NCI-H2171 (cell line): Measurements from ENCODE around the gene FXYD3.
"Not testable (repeated sequence)": the region's sequence is repeated elsewhere in the genome, so short reads cannot be mapped to it uniquely, and the experiment has no call there.

Experiments
- DNase-seq: peaks from one replicate; lab custom pipeline; 2025; lab: John Stamatoyannopoulos, UW

Gene FXYD3

DNA sequence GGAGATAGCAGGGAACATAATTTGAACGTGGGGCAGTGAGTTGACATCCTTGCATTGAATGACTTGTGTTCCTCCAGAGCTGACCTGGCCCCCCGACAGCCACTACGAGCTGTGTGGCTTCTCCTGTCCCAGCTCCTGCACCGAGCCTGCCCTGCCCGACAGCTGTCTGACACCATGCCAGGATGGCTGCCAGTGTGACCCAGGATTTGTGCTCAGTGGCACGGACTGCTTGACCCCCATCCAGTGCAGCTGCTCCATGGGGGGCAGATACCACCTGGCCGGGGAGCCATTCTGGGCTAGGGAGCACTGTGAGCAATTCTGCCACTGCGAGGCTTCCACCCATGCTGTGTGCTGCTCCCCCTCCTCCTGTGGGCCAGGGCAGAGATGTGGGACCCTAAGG lies 29.2 kb upstream of the FXYD3 start:
- no peak for DNase-seq

GRCh38 chr19:35087393-35087792 lies 28.2 kb upstream of the FXYD3 start:
- DNase-seq, result no peak

DNA sequence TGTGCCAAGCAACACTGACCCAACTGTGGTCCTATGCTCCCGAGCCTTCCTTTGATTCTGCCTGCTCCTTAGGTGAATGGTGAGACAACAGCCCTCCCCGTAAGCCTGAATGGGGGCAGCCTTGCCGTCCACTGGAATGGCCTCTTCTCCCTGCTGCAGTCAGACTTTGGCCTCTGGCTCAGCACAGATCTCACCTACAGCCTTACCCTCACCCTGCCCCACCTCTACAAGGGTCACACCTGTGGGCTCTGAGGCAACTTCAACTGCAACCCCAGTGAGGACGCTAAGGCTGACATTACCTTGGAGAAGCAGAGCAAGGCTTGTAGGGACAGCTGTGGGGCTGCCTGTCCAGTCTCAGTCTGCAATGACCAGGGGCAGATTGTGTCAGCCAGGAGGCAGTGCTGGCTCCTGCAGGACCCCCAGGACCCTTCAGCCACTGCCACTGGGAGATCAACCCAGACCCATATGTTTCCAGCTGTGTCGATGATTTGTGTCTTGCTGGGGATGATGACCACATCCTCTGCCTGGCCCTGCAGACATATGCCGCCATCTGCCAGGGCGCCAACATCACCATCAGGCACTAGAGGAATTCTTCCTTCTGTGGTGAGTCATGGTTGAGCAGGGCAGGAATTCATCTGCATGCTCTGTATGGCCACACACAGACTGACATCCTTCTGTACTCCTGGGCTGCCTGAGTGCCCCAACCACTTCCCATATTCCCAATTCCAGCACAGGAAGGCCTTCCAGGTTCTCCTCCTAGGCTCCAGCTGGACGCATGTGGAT lies 27.3 kb upstream of the FXYD3 start:
- no peak for DNase-seq

DNA sequence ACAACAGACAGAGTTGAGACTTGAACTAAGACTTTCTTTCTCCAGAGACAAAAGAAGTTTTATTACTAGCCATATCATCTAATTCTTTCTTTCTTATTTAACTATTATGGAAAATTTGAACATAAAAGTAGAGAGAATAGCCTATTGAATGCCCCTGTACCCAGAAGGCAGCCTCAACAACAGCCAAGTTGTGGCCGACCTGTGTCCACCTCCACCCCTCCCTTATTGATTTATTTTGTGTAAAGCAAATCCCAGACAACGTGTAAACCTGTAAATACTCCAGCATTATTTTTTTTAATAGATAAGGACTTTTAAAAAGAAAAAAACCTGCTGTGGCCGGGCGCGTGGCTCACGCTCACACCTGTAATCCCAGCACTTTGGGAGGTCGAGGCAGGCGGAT lies 26.1 kb upstream of the FXYD3 start:
- no peak for DNase-seq

GRCh38 chr19:35090160-35090505 lies 25.5 kb upstream of the FXYD3 start:
- DNase-seq, result no peak

GRCh38 chr19:35090506-35091214 lies 25.0 kb upstream of the FXYD3 start:
- DNase-seq, result peak; percentile 65

- no peak for DNase-seq
These were observed 22.2 kb upstream of the FXYD3 start for GRCh38 chr19:35093430-35093829.

DNA sequence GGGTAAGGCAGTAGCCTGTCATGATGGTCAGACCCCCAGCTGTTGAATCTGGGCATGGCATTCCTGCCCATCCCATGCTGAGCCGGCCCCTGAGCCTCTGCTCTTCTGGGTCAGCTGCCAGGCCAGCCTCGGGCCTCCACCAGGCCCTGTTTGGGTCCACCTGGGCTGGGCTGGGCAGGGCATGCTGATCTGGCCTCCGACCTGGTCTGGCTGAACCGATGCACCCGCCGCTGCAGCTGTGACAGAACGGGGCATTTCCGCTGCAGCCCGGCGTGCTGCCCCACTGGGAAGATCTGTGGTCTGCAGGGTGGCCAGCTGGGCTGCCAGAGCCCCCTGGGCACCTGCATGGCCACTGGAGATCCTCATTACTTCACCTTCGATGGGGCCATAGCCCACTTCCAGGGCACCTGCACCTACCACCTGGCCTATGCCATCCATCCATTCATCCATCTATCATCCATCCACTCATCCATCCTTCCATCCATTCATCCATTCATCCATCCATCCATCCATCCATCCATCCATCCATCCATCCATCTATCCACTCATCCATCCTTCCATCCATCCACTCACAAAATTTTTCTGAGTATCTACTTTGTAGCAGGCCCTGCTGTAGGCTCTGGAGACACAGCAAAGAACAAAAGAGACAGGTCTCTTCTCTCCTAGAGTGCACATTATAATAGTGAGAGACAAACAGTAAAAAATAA lies 21.5 kb upstream of the FXYD3 start:
- no peak for DNase-seq

DNA sequence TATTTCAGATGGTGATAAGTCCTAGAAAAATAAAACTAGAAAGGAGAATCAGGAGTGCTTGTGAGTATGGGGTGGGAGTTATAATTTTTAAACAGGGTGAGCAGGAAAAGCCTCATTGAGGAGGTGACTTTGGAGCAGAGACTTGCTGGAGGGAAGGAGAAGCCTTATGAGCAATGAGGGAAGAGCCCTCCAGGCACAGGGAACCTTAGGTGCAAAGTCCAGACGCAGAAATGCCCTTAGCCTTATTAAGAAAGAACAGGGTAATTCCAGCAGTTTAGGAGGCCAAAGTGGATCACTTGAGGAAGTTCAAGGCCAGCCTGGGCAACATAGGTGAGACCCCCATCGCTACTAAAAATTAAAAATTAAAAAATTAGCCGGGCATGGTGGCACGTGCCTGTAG lies 21.0 kb upstream of the FXYD3 start:
- DNase-seq, result no peak

GRCh38 chr19:35095667-35096368 lies 19.8 kb upstream of the FXYD3 start:
- DNase-seq, result no peak

GRCh38 chr19:35098413-35099049 lies 17.1 kb upstream of the FXYD3 start:
- DNase-seq, result no peak

DNA sequence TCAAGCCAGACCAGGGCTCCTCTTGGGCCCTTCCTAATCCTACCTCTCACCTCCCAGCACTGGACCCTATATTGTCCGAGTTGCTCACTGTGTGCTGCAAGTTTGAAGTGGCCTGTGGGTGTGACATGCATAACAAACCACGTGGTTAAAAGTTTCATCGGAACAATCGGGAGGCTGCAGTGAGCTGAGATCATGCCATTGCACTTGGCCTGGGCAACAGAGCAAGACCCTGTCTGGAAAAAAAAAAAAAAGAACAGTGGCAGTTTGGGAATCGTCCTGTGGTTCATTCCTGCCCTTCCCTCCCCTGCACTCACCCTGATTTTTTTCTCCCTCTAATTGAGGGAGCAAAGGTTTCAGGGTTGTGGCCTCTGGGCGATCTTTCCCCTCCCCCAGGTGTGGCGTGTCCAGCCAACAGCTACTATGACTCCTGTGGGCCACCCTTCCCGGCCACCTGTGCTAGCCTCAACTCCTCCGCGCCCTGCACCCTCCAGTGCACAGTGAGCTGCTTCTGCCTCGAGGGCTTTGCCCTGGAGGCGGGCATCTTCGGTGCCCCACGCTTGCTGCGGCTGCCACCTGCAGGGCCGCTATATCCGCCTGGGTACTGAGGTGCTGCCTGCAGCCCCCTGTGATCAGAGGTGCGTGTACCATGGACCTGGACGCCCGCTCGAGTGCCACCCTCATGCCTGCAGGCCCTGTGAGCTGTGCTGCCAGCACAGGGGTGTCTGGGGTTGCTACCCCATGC lies 16.3 kb upstream of the FXYD3 start:
- no peak for DNase-seq

DNA sequence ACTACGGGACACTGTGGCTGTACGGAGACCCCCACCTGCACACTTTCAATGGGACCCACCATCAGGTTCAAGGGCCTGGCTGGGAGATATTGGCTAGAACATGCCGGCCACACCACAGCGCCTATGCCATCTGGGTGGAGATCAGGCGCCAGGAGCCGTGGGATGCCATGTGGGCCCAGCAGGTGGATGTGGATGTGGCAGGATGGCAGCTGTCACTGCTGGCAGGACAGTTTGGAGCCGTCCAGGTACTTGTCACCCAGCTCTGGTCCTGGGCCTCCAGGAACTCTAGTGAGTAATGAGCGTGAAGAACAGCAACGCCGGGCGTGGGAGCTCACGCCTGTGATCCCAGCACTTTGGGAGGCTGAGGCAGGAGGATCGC lies 15.7 kb upstream of the FXYD3 start:
- no peak for DNase-seq

DNA sequence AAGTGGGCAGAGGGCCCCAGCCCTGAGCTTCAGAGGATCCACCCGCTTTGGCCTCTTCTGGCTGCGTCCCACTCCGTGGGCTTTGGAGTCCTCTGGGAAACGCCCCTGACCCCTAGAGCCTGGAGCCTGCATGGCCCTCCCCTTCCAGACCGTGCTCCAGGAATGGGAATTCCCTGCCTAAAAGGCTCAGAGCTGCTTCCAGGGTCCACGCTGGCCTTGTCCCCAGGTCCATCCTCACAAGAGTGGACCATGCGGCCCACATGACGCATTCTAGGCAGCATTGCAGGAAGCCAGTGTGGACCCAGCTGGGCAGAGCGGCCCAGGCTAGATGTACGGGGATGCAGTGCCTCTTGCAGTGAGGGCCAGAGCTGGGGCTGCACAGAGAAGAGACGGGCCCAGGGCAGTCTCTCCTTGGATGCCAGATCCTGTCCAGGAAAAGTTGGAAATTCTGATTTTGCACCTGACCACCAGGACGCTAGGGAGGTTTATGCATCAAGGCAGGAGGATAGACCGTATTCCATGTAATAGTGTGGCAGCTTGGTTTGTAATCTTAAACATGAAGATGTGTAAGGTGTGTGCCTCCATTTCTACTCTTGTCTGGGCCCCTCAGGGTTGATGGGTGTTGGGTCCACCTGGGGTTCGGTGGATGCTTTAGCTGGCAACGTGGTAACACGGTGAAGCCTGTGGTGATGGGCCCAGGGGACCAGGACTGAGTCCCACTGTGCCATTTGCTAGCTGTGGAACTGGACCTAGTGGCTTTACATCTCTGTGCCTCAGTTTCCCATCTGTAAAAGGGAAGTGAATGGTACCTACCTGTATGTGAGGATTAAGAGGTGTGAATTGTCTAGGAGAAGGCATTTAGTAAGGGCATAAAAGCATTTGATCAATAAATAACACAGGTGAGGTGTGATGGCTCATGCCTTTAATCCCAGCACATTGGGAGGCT lies 14.8 kb upstream of the FXYD3 start:
- no peak for DNase-seq

- not testable (repeated sequence) for DNase-seq
These were observed 13.7 kb upstream of the FXYD3 start for GRCh38 chr19:35101949-35102348.

GRCh38 chr19:35103614-35104013 lies 12.0 kb upstream of the FXYD3 start:
- not testable (repeated sequence) for DNase-seq

DNA sequence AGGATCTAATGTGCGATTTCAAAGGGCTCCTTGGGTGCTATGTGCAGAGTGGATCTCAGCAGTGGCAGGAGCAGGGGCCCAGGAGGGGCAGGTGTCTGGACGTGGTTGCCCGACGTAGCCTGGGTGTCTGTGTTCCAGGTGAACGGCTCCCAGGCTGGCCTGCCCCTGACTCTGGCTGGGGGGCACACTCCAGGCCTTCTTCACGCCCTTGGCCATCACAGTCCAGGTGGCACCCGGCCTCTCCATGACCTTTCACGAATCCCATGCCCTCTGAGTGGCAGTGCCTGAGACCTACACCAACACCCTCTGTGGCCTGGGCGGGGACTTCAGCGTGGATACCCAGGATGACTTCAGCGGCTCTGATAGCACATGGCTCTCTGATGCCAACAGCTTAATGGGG lies 11.3 kb upstream of the FXYD3 start:
- no peak for DNase-seq

DNA sequence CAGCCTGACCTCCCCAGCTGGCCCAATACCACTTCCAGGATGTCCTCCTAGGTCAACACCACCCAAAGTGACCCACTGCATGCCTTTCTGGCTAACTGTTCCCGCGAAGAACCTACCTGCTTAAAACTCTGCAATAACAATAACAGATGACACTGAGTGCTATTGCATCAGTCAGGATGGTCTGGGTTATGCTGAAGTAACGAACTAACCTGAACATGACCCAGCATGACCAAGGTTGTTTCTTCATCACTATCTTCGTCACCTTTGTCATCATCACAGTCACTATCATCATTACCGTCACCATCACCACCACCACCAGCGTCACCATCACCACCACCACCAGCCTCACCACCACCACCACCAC lies 10.6 kb upstream of the FXYD3 start:
- no peak for DNase-seq

- DNase-seq, result no peak
These were observed 10.0 kb upstream of the FXYD3 start for GRCh38 chr19:35105411-35106290.

DNA sequence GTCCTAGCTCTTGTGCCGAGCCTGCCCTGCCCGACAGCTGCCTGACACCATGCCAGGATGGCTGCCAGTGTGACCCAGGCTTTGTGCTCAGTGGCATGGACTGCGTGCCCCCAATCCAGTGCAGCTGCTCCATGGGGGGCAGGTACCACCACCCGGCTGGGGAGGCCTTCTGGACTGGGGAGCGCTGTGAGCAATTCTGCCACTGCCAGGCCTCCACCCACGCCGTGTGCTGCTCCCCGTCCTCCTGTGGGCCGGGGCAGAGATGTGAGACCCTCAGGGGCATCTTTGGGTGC lies 9.4 kb upstream of the FXYD3 start:
- DNase-seq, result no peak
